Measurements from ENCODE around the gene CFH.
"Not testable (repeated sequence)": the region's sequence is repeated elsewhere in the genome, so short reads cannot be mapped to it uniquely, and the experiment has no call there.

The CFH gene
- 0.04 to 1.9 (median 1.4) reads per million in 3 experiments for total RNA-seq

GRCh38 chr1:196651637-196652215, at the start of gene CFH:
TSS of gene CFH (plus strand) at chr1:196652043. CDS start at chr1:196652118, 75 bp downstream.
- DNase-seq: peak; percentile 8

GRCh38 chr1:196603651-196604050, 48.2 kb upstream of the CFH start:
- DNase-seq: no peak

- DNase-seq: no peak
These were observed 43.9 kb upstream of the CFH start for GRCh38 chr1:196607981-196608380.

GRCh38 chr1:196608390-196609369, 43.2 kb upstream of the CFH start, which contains the start of gene KCNT2:
TSS of gene KCNT2 (minus strand) at chr1:196608440. CDS start at chr1:196608309, 131 bp downstream.
- no peak for DNase-seq

- no peak for DNase-seq
These were observed 42.5 kb upstream of the CFH start for GRCh38 chr1:196609370-196609737.

GRCh38 chr1:196611873-196612272, 40.0 kb upstream of the CFH start:
- no peak for DNase-seq

GRCh38 chr1:196619721-196620120, 32.1 kb upstream of the CFH start:
- DNase-seq: no peak

GRCh38 chr1:196623079-196623478, 28.8 kb upstream of the CFH start:
- DNase-seq: no peak

GRCh38 chr1:196628838-196629237, 23.0 kb upstream of the CFH start:
- DNase-seq: no peak

GRCh38 chr1:196637606-196638005, 14.2 kb upstream of the CFH start:
- DNase-seq: no peak

- DNase-seq: no peak
These were observed 13.4 kb upstream of the CFH start for GRCh38 chr1:196638466-196638865.

- not testable (repeated sequence) for DNase-seq
These were observed 12.6 kb upstream of the CFH start for GRCh38 chr1:196639291-196639690.

- DNase-seq: no peak
These were observed 10.9 kb upstream of the CFH start for GRCh38 chr1:196640976-196641375.

- no peak for DNase-seq
These were observed 1.9 kb upstream of the CFH start for GRCh38 chr1:196649990-196650389.

- DNase-seq: no peak
These were observed 1.4 kb upstream of the CFH start for GRCh38 chr1:196650403-196650802.

GRCh38 chr1:196651079-196651478, 764 bp upstream of the CFH start:
- no peak for DNase-seq

GRCh38 chr1:196654271-196654670, 2.4 kb downstream of the CFH start:
- no peak for DNase-seq

GRCh38 chr1:196655071-196655470, 3.2 kb downstream of the CFH start:
- DNase-seq: no peak

- DNase-seq: no peak
These were observed 3.7 kb downstream of the CFH start for GRCh38 chr1:196655494-196655893.

- DNase-seq: no peak
These were observed 7.6 kb downstream of the CFH start for GRCh38 chr1:196659471-196659870.

- DNase-seq: no peak
These were observed 8.4 kb downstream of the CFH start for GRCh38 chr1:196660272-196660671.

GRCh38 chr1:196660852-196661251, 9.0 kb downstream of the CFH start:
- peak; percentile 21 for DNase-seq

GRCh38 chr1:196661345-196661744, 9.5 kb downstream of the CFH start:
- no peak for DNase-seq

GRCh38 chr1:196667131-196667530, 15.3 kb downstream of the CFH start:
- no peak for DNase-seq

Measured in central memory CD4-positive, alpha-beta T cell (primary cell).